Activated effector memory CD4-positive, alpha-beta T cell treated with anti-CD3 and anti-CD28 coated beads, Interleukin-2, amount 50 U/mL, for 16 hours (primary cell): ENCODE results near the gene PAQR4.
"Not testable (repeated sequence)": the region's sequence is repeated elsewhere in the genome, so short reads cannot be mapped to it uniquely, and the experiment has no call there.

Experiments used
- DNase-seq: peaks from one replicate; pipeline ENCODE4 v3.0.0-alpha.2; 2020

Gene PAQR4

GRCh38 chr16:2968738-2969544, at the start of gene PAQR4:
TSS of gene PAQR4 (plus strand) at chr16:2969348. CDS start at chr16:2969675, 327 bp downstream.
- DNase-seq, result peak; percentile 92

- DNase-seq, result peak; percentile 81
These were observed 49.5 kb upstream of the PAQR4 start for GRCh38 chr16:2919511-2920255.

- no peak for DNase-seq
These were observed 45.7 kb upstream of the PAQR4 start for GRCh38 chr16:2923481-2923880.

DNA sequence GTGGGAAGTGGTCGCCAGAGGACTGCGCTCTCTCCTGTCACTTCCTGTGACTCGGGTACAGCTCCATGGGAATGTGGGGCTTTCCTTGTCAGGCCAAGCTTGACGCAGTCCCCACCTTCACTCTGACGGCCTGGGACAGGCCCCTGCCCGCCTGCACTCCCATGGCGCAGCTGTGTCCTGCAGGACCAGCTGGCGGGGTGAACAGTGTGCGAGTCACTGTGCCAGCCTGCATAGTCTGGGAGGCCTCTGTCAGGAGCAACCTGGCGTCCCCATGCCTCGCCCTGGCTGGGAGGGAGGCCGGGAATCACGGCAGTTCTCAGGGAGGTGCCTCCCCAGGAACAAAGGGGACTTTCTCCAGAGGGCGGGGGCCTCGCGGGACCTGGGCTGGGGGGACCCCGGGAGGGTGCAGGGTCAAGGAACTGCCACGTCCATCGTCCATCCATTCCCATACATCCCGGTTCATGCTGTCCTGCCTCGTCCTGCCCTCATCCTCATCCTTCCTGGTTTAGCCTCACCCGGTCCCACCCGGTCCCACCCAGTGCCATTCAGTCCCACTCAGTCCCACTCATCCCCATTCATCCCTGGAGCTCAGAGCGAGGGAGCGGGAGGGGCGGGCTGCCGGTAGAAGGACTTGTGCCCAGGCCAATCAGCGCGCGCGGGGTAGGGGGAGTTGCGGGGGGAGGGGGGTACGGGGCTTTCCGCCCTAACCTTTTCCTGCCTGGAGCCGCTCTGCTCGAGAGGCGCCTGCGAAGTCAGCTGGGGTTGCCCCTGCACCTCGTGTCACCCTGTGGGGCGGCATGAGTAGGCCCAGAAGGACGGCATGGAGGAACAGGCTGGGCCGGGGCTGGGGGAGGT, 44.0 kb upstream of the PAQR4 start:
- no peak for DNase-seq

GRCh38 chr16:2925951-2926649, 43.0 kb upstream of the PAQR4 start:
- no peak for DNase-seq

- DNase-seq, result no peak
These were observed 42.5 kb upstream of the PAQR4 start for GRCh38 chr16:2926650-2926999.

GRCh38 chr16:2927010-2927646, 42.0 kb upstream of the PAQR4 start:
- peak; percentile 94 for DNase-seq

DNA sequence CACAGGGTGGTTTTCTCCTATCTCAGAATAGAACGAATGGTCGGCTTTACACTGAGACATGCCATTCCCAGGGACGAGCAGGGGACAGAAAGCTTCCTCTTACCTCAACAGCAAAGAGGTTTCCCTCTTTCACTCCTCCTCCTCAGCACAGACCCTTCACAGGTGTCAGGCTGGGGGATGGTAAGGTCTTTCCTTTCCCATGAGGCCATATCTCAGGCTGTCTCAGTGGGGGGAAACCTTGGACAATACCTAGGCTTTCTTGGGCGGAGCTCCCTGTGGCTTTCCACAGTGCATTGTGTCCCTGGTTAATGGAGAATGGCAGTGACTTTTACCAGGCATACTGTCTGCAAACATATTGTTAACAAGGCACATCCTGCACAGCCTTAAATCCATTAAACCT, 41.0 kb upstream of the PAQR4 start:
- DNase-seq, result not testable (repeated sequence)

GRCh38 chr16:2928796-2929195, 40.4 kb upstream of the PAQR4 start:
- no peak for DNase-seq

GRCh38 chr16:2929693-2930092, 39.5 kb upstream of the PAQR4 start:
- DNase-seq, result no peak

GRCh38 chr16:2930236-2930635, 38.9 kb upstream of the PAQR4 start:
- DNase-seq, result no peak

DNA sequence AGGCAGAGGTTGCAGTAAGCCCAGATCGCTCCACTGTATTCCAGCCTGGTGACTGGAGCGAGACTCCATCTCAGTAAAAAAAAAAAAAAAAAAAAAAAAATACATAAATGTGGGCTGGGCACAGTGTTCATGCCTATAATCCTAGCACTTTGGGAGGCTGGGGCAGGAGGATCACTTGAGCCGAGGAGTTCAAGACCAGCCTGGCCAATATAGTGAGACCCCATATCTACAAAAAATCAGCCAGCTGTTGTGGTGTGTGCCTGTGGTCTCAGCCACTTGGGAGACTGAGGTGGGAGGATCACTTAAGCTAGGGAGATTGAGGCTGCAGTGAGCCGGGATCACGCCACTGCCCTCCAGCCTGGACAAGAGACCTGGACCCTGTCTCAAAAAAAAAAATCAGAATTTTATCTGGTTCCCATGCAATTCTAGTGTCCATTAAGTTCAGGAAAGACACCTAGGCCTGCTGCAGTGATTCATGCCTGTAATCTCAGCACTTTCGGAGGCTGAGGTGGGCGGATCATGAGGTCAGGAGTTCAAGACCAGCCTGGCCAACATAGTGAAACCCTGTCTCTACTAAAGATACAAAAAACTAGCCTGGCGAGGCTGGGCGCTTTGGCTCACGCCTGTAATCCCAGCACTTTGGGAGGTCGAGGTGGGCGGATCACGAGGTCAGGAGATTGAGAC, 37.8 kb upstream of the PAQR4 start:
- DNase-seq, result not testable (repeated sequence)

GRCh38 chr16:2933136-2933535, 36.0 kb upstream of the PAQR4 start:
- no peak for DNase-seq

GRCh38 chr16:2933701-2934100, 35.4 kb upstream of the PAQR4 start:
- no peak for DNase-seq

DNA sequence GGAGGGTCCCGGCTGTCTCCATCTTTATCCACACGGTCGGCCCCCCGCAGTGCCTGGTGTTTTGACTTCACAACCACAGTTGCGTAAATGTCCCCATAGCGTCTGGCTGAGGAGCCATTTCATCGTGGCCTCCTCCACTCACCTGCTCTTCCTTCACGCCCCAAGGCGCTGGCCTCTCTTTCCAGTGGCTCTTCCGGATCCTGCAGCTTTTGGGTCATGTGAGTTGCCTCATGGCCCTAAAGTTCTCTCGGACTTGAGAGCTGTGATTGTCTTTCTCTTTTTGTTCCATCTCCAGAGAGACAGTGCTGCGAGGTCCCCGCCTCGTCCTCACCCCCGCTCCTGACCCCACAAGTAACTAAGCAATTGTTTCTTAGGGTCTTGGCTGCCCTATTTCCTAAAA, 34.7 kb upstream of the PAQR4 start:
- no peak for DNase-seq

- no peak for DNase-seq
These were observed 32.6 kb upstream of the PAQR4 start for GRCh38 chr16:2936436-2937011.

- DNase-seq, result no peak
These were observed 32.0 kb upstream of the PAQR4 start for GRCh38 chr16:2937170-2937569.

DNA sequence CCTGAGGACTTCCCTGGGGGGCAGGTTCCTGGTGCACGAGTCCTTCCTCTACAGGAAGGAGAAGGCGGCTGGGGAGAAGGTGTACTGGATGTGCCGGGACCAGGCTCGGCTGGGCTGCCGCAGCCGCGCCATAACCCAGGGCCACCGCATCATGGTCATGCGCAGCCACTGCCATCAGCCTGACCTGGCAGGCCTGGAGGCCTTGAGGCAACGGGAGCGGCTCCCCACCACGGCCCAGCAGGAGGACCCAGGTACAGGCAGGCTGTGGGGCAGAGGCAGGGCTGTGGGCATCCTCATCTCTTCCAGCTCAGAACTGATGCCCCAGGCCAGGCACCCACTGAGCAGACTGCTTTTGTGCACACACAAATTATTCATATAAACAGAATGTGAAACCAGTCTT, 30.9 kb upstream of the PAQR4 start:
- no peak for DNase-seq

DNA sequence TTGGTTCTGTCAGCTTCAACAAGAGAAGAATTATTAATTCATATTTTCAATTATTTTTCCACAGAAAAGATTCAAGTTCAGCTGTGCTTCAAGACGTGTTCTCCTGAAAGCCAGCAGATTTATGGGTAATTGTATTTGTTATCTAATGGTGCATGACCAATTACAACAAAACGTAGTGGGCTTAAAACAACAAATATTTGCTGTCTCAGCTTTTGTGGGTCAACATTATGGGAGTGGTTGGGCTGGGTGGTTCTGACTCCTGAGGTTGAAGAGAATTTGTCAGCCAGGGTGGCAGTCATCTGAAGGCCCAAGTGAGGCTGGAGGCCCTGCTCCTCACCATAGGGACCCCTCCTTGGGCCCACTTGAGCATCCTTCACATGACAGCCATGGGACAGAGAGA, 29.2 kb upstream of the PAQR4 start:
- no peak for DNase-seq

GRCh38 chr16:2942045-2942444, 27.1 kb upstream of the PAQR4 start:
- no peak for DNase-seq

- not testable (repeated sequence) for DNase-seq
These were observed 25.4 kb upstream of the PAQR4 start for GRCh38 chr16:2943716-2944115.
